Vagina (tissue), 2 donors: Measurements from ENCODE around the gene NBEAL1. TPM values are rescaled to one million over a fixed set of nuclear protein-coding genes. Genes with fewer than 3 reads are reported as not detected.

Experiments used
- DNase-seq, 2 donors: peaks; one replicate each; pipeline ENCODE4 v3.0.0-alpha.2; 2017; ENCODE audit errors: extremely low spot score in 2 of 2
- H3K27ac ChIP-seq: fragments of 200-600 bp; sonication (generic); one replicate; pipeline ENCODE4 v1.5.1; 2019
- H3K27me3 ChIP-seq: fragments of 200-600 bp; sonication (generic); one replicate; pipeline ENCODE4 v1.5.1; 2019
- H3K36me3 ChIP-seq, 2 donors: fragments of 200-600 bp; sonication (generic); one replicate each; pipeline ENCODE4 v1.5.1; 2017 to 2019
- H3K4me1 ChIP-seq: fragments of 200-600 bp; sonication (generic); one replicate; pipeline ENCODE4 v1.5.1; 2019
- H3K4me3 ChIP-seq, 2 donors: fragments of 200-600 bp; sonication (generic); 1 replicate in 1 of 2; 2 replicates in 1 of 2; pipeline ENCODE4 v1.5.1; 2016 to 2019
- H3K9me3 ChIP-seq: fragments of 200-600 bp; sonication (generic); one replicate; pipeline ENCODE4 v1.5.1; 2019
- POLR2A ChIP-seq, 2 donors: fragments of 450-650 bp; IDR thresholded peaks; one replicate each; pipeline ENCODE4 v1.6.1; 2017; ENCODE audit warnings: antibody characterized with exemption in 2 of 2, mild to moderate bottlenecking in 2 of 2, moderate library complexity in 2 of 2
- POLR2AphosphoS5 ChIP-seq, 2 donors: sonication (generic); formaldehyde crosslinking; IDR thresholded peaks; one replicate each; pipeline ENCODE4 v1.9.0; 2017; ENCODE audit warnings: antibody characterized with exemption in 2 of 2, mild to moderate bottlenecking in 2 of 2, low read depth in 1 of 2; ENCODE audit not compliant: insufficient read depth in 1 of 2
- intact Hi-C: fragments of 100-400 bp; cut with DNase I; formaldehyde crosslinking; loops from one replicate; pipeline ENCODE4 v1.15.1; 2023
- small RNA-seq: library from RNA; depleted of rRNA; stranded (forward); fragments of <200 nt; gene quantifications from one replicate; pipeline ENCODE3, GENCODE V24; 2016
- total RNA-seq: library from RNA; depleted of rRNA; stranded (reverse); fragments of >200 nt; gene quantifications from one replicate; pipeline ENCODE4 v1.2.3, GENCODE V29; 2016
- TF ChIP-seq, protein P1 (sequence below), 3 experiments: fragments of 450-650 bp in 2 of 3; fragments of 200-600 bp in 1 of 3; sonication (generic) in 1 of 3; IDR thresholded peaks; one replicate each; pipeline ENCODE4 v1.5.1; 2017 to 2019; ENCODE audit warnings: antibody characterized with exemption in 3 of 3, mild to moderate bottlenecking in 2 of 3, moderate library complexity in 2 of 3

Gene NBEAL1
- total RNA-seq, 1 donor from 2014 or later: 26.3 TPM

DNA sequence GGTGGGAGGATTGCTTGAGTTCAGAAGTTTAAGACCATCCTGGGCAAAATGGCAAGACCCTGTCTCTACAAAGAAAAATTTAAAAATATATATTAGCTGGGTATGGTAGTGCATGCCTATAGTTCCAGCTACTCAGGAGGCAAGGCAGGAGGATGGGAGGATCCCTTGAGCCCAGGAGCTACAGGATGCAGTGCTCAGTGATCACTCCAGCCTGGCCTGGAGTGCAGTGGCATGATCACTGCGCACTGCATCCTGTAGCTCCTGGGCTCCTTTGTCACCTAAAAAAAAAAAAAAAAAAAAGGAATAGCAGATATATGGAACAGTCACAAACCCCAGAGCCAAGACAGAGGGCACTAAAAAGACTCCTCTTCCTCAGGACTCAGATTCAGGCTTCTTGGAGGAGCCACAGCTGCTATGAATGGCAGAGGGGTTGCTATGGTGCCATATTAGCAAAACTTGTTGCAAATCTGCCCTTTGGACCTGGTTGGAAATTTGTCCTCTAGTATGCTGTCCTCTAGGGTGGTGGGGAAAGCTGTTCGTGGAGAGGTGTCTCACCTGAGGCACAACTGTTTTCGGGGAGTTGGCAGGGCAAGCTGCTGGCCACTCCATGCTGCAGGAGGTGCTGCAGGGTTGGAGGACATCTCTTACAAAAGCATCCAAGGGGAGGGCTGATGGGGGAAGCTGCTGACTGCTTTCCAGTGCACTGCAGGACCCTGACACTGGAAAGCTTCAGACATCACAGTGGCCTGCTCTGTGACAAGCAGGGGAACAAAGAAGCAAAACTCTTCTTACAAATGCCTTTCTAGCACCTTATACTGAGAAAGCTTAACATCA is 246.9 kb downstream of the NBEAL1 start:
- DNase-seq: no peak
- intact Hi-C loops: no loop called here
- H3K4me3 ChIP-seq: no peak overlapping the region
- H3K27ac ChIP-seq: no peak overlapping the region
- H3K9me3 ChIP-seq: no peaks in the 10 kb centered on the region
- H3K27me3 ChIP-seq: no peaks in the 10 kb centered on the region
- TF ChIP-seq POLR2A (IDR thresholded peaks at IDR 0.05) (no peak), POLR2AphosphoS5 (IDR thresholded peaks at IDR 0.05; ENCODE audit: insufficient read depth in 1 of 2, low read depth in 1 of 2) (no peak)
- TF ChIP-seq, protein P1, sequence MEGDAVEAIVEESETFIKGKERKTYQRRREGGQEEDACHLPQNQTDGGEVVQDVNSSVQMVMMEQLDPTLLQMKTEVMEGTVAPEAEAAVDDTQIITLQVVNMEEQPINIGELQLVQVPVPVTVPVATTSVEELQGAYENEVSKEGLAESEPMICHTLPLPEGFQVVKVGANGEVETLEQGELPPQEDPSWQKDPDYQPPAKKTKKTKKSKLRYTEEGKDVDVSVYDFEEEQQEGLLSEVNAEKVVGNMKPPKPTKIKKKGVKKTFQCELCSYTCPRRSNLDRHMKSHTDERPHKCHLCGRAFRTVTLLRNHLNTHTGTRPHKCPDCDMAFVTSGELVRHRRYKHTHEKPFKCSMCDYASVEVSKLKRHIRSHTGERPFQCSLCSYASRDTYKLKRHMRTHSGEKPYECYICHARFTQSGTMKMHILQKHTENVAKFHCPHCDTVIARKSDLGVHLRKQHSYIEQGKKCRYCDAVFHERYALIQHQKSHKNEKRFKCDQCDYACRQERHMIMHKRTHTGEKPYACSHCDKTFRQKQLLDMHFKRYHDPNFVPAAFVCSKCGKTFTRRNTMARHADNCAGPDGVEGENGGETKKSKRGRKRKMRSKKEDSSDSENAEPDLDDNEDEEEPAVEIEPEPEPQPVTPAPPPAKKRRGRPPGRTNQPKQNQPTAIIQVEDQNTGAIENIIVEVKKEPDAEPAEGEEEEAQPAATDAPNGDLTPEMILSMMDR (IDR thresholded peaks at IDR 0.05): no peak
- H3K36me3 ChIP-seq: peaks cover 0 to 14% of the 10 kb centered on the region in 2 donors
- H3K4me1 ChIP-seq: no peaks in the 10 kb centered on the region

Small RNAs within 50 kb of the gene (small RNA-seq; reads per million reads assigned to genes)
- not detected for gene AC010900.2
- gene RF00408: not detected
- gene RN7SL670P: not detected

Other genes with a start within 250 kb of the NBEAL1 start
- gene ICA1L, start 143.1 kb upstream of the NBEAL1 start, total RNA-seq: 21.6 TPM
- gene WDR12, start 103.2 kb upstream of the NBEAL1 start, total RNA-seq: 25.5 TPM
- 16.5 TPM for gene CARF, start 102.6 kb upstream of the NBEAL1 start, total RNA-seq
- 19.4 TPM for gene CYP20A1, start 224.1 kb downstream of the NBEAL1 start, total RNA-seq